Measurements from ENCODE around the gene ADGRB2.

GRCh38 chr1:31812158-31812829 lies 48.2 kb upstream of the ADGRB2 start:
- TF ChIP-seq CTCF (IDR thresholded peaks at IDR 0.05) (no peak), POLR2AphosphoS5 (IDR thresholded peaks at IDR 0.05) (no peak), POLR2A (IDR thresholded peaks at IDR 0.05) (no peak)

All from sigmoid colon (tissue), 4 donors.